GM18867 (cell line): ENCODE results near the gene ZNF180.
"Not testable (repeated sequence)": the region's sequence is repeated elsewhere in the genome, so short reads cannot be mapped to it uniquely, and the experiment has no call there.

Experiments
- ATAC-seq: cut with Tn5 transposase; IDR thresholded peaks from one replicate; pipeline ENCODE4 v1.9.1; 2021; ENCODE audit warnings: mild to moderate bottlenecking, moderate library complexity; ENCODE audit not compliant: unreplicated experiment

The ZNF180 gene

GRCh38 chr19:44499962-44500949, at the start of gene ZNF180:
Gene ZNF180, minus strand, starts transcription at chr19:44500522. Its CDS starts 3,188 bp downstream, at chr19:44497334.
- ATAC-seq = peak; percentile 91

GRCh38 chr19:44549507-44549906, 49.2 kb upstream of the ZNF180 start:
- no peak for ATAC-seq

- no peak for ATAC-seq
Observed at GRCh38 chr19:44548736-44549135, 48.4 kb upstream of the ZNF180 start.

GRCh38 chr19:44544031-44544430, 43.7 kb upstream of the ZNF180 start:
- no peak for ATAC-seq

- no peak for ATAC-seq
Observed at GRCh38 chr19:44542671-44543070, 42.3 kb upstream of the ZNF180 start.

- ATAC-seq = no peak
Observed at GRCh38 chr19:44540736-44541135, 40.4 kb upstream of the ZNF180 start.

- ATAC-seq = no peak
Observed at GRCh38 chr19:44539991-44540390, 39.7 kb upstream of the ZNF180 start.

GRCh38 chr19:44539236-44539826, 39.0 kb upstream of the ZNF180 start:
- ATAC-seq = no peak

GRCh38 chr19:44535361-44535760, 35.0 kb upstream of the ZNF180 start:
- not testable (repeated sequence) for ATAC-seq

- no peak for ATAC-seq
Observed at GRCh38 chr19:44532819-44533218, 32.5 kb upstream of the ZNF180 start.

GRCh38 chr19:44530777-44531176, 30.5 kb upstream of the ZNF180 start:
- no peak for ATAC-seq

GRCh38 chr19:44529536-44529935, 29.2 kb upstream of the ZNF180 start, which contains the start of gene CEACAM20:
Gene CEACAM20, minus strand, starts transcription at chr19:44529675. Its CDS starts 166 bp downstream, at chr19:44529509.
- ATAC-seq = no peak

- no peak for ATAC-seq
Observed at GRCh38 chr19:44527554-44527953, 27.2 kb upstream of the ZNF180 start.

- no peak for ATAC-seq
Observed at GRCh38 chr19:44525721-44526430, 25.6 kb upstream of the ZNF180 start.

- ATAC-seq = no peak
Observed at GRCh38 chr19:44521370-44521769, 21.0 kb upstream of the ZNF180 start.

GRCh38 chr19:44517146-44517545, 16.8 kb upstream of the ZNF180 start:
- ATAC-seq = no peak

GRCh38 chr19:44515907-44516306, 15.6 kb upstream of the ZNF180 start:
- no peak for ATAC-seq

- no peak for ATAC-seq
Observed at GRCh38 chr19:44515031-44515430, 14.7 kb upstream of the ZNF180 start.

- ATAC-seq = no peak
Observed at GRCh38 chr19:44512326-44513298, 12.3 kb upstream of the ZNF180 start.

- no peak for ATAC-seq
Observed at GRCh38 chr19:44509478-44509877, 9.2 kb upstream of the ZNF180 start.
